GM18507 (cell line): ENCODE measurements around the gene TMEM247.

Experiments
- DNase-seq: peaks from one replicate; pipeline ENCODE4 v3.0.0; 2011; ENCODE audit warnings: low read depth; ENCODE audit not compliant: insufficient read length; ENCODE audit errors: extremely low spot score
- FAIRE-seq: peaks from 2 replicates; lab custom pipeline; 2011; peaks lifted over from hg19 to GRCh38; lab: Jason Lieb, UNC

TMEM247 gene

GRCh38 chr2:46486436-46486835 lies 7.1 kb downstream of the TMEM247 start:
- no peak for DNase-seq
- no peak for FAIRE-seq

GRCh38 chr2:46487667-46488335 lies 8.4 kb downstream of the TMEM247 start:
- no peak for FAIRE-seq
- DNase-seq: no peak

- FAIRE-seq: no peak
- no peak for DNase-seq
These were observed 9.0 kb downstream of the TMEM247 start for GRCh38 chr2:46488389-46488788.

- no peak for DNase-seq
- FAIRE-seq: no peak
These were observed 10.2 kb downstream of the TMEM247 start for GRCh38 chr2:46489423-46490174.

- DNase-seq (peak; percentile 43), FAIRE-seq (no peak)
These were observed 11.3 kb downstream of the TMEM247 start for GRCh38 chr2:46490521-46491141.

- FAIRE-seq (no peak), DNase-seq (no peak)
These were observed 12.9 kb downstream of the TMEM247 start for GRCh38 chr2:46492301-46492700.

GRCh38 chr2:46493241-46493970 lies 14.0 kb downstream of the TMEM247 start:
- FAIRE-seq (peak; percentile 88), DNase-seq (peak; percentile 32)

GRCh38 chr2:46493971-46494250 lies 14.5 kb downstream of the TMEM247 start:
- FAIRE-seq (no peak), DNase-seq (no peak)

GRCh38 chr2:46494596-46494995 lies 15.2 kb downstream of the TMEM247 start:
- no peak for FAIRE-seq
- no peak for DNase-seq

- DNase-seq: no peak
- FAIRE-seq: no peak
These were observed 16.1 kb downstream of the TMEM247 start for GRCh38 chr2:46495231-46496030.

GRCh38 chr2:46497766-46498165 lies 18.4 kb downstream of the TMEM247 start:
- DNase-seq (no peak), FAIRE-seq (no peak)

- no peak for DNase-seq
- FAIRE-seq: no peak
These were observed 19.3 kb downstream of the TMEM247 start for GRCh38 chr2:46498681-46499080.

GRCh38 chr2:46499392-46499785 lies 20.0 kb downstream of the TMEM247 start:
- DNase-seq (no peak), FAIRE-seq (no peak)

GRCh38 chr2:46500801-46501200 lies 21.4 kb downstream of the TMEM247 start:
- FAIRE-seq (no peak), DNase-seq (no peak)

GRCh38 chr2:46502291-46502885 lies 23.0 kb downstream of the TMEM247 start:
- DNase-seq (no peak), FAIRE-seq (no peak)

GRCh38 chr2:46503686-46504085 lies 24.3 kb downstream of the TMEM247 start:
- no peak for FAIRE-seq
- DNase-seq: no peak

GRCh38 chr2:46504221-46504620 lies 24.9 kb downstream of the TMEM247 start:
- no peak for DNase-seq
- no peak for FAIRE-seq

- DNase-seq: no peak
- no peak for FAIRE-seq
These were observed 25.5 kb downstream of the TMEM247 start for GRCh38 chr2:46504685-46505471.

- no peak for FAIRE-seq
- DNase-seq: no peak
These were observed 26.1 kb downstream of the TMEM247 start for GRCh38 chr2:46505472-46505783.
